SK-N-SH (cell line): ENCODE data around the gene TSGA10IP. TPM values are rescaled to one million over a fixed set of nuclear protein-coding genes. Genes with fewer than 3 reads are reported as not detected.
A peak's percentile ranks its signal among the peaks of the same experiment; 100 is the strongest.

Experiments used
- ELF1 ChIP-seq: IDR thresholded peaks from 2 replicates; pipeline ENCODE4 v1.4.0; 2012
- EZH2phosphoT487 ChIP-seq: fragments of 200-600 bp; sonication (generic); IDR thresholded peaks from 2 replicates; pipeline ENCODE4 v1.6.1; 2017; ENCODE audit warnings: low read depth, mixed run types, mild to moderate bottlenecking, antibody characterized with exemption, moderate library complexity, borderline replicate concordance
- FOSL2 ChIP-seq: IDR thresholded peaks from 2 replicates; pipeline ENCODE4 v1.4.0; 2012; ENCODE audit warnings: low read depth, mild to moderate bottlenecking, moderate library complexity, borderline replicate concordance
- FOXM1 ChIP-seq: IDR thresholded peaks from 2 replicates; pipeline ENCODE4 v1.4.0; 2012; ENCODE audit warnings: low read depth, mild to moderate bottlenecking
- GABPA ChIP-seq: IDR thresholded peaks from 2 replicates; pipeline ENCODE4 v1.4.0; 2012; ENCODE audit warnings: low read depth, mild to moderate bottlenecking
- NFIC ChIP-seq: IDR thresholded peaks from 2 replicates; pipeline ENCODE4 v1.4.0; 2012; ENCODE audit warnings: borderline replicate concordance
- NRF1 ChIP-seq: IDR thresholded peaks from 2 replicates; pipeline ENCODE4 v1.6.1; 2012; ENCODE audit warnings: low read depth, mild to moderate bottlenecking, low read length
- RCOR1 ChIP-seq: fragments of 150-350 bp; IDR thresholded peaks from 2 replicates; pipeline ENCODE4 v1.6.1; 2017; ENCODE audit warnings: antibody characterized with exemption, low read length
- RXRA ChIP-seq: IDR thresholded peaks from 2 replicates; pipeline ENCODE4 v1.4.0; 2012; ENCODE audit warnings: low read depth, mild to moderate bottlenecking, borderline replicate concordance
- SMC3 ChIP-seq: IDR thresholded peaks from 2 replicates; pipeline ENCODE4 v1.6.1; 2012; ENCODE audit warnings: low read depth, low read length, improper control_type of control experiment
- TAF1 ChIP-seq: IDR thresholded peaks from 2 replicates; pipeline ENCODE4 v1.6.1; 2012; ENCODE audit warnings: low read depth, mild to moderate bottlenecking, low read length, moderate library complexity, borderline replicate concordance
- TCF12 ChIP-seq: IDR thresholded peaks from 2 replicates; pipeline ENCODE4 v1.4.0; 2012
- TEAD4 ChIP-seq: IDR thresholded peaks from 2 replicates; pipeline ENCODE4 v1.4.0; 2012; ENCODE audit warnings: mild to moderate bottlenecking, borderline replicate concordance; ENCODE audit not compliant: insufficient read depth
- YY1 ChIP-seq: IDR thresholded peaks from 2 replicates; pipeline ENCODE4 v1.4.0; 2012; ENCODE audit warnings: low read depth, mild to moderate bottlenecking
- ZBTB33 ChIP-seq: IDR thresholded peaks from 2 replicates; pipeline ENCODE4 v1.4.0; 2012; ENCODE audit warnings: low read depth, borderline replicate concordance
- polyA plus RNA-seq, 3 experiments: library from polyadenylated mRNA; depleted of rRNA; stranded (reverse); fragments of >200 nt; gene quantifications; 2 replicates each; pipeline ENCODE4 v1.2.3, GENCODE V29; 2012
- TF ChIP-seq, protein P1 (sequence below): IDR thresholded peaks from 2 replicates; pipeline ENCODE4 v1.6.1; 2012; ENCODE audit warnings: mild to moderate bottlenecking, low read depth, low read length, moderate library complexity
- TF ChIP-seq, protein P2 (sequence below): fragments of 200-600 bp; sonication (generic); IDR thresholded peaks from 2 replicates; pipeline ENCODE4 v1.6.1; 2017; ENCODE audit warnings: antibody characterized with exemption, mild to moderate bottlenecking, moderate library complexity
- TF ChIP-seq, protein P3 (sequence below): fragments of 150-350 bp; IDR thresholded peaks from 2 replicates; pipeline ENCODE4 v1.6.1; 2016; ENCODE audit warnings: mild to moderate bottlenecking, low read depth, low read length
- TF ChIP-seq, protein P4 (sequence below): IDR thresholded peaks from 2 replicates; pipeline ENCODE4 v1.4.0; 2012; ENCODE audit warnings: low read depth, borderline replicate concordance

TSGA10IP gene
- polyA plus RNA-seq, 1 of the 3 experiments (the other 2 are of a cell fraction), result not detected

DNA sequence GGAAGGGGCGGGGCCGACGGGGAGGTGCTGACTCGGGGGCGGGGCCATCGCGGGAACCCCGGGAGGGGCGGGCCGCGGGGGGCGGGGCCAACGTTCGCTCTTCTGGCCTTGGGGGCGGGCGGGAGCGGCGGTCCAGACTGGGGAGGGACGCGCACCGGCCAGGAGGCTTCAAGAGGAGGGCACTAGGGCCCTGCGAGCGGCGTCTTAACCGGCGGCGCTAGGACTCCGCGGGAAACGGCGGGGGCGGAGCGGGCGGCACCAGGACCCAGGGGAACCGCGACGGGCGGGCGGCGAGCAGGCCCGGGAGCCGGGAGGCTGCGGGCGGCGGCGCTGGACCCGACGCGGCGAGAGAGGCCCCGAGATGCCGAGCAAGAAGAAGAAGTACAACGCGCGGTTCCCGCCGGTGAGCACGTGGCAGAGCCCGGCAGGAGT lies 26.1 kb upstream of the TSGA10IP start, which contains the start of gene DRAP1 (continued):
- TF ChIP-seq, protein P1, sequence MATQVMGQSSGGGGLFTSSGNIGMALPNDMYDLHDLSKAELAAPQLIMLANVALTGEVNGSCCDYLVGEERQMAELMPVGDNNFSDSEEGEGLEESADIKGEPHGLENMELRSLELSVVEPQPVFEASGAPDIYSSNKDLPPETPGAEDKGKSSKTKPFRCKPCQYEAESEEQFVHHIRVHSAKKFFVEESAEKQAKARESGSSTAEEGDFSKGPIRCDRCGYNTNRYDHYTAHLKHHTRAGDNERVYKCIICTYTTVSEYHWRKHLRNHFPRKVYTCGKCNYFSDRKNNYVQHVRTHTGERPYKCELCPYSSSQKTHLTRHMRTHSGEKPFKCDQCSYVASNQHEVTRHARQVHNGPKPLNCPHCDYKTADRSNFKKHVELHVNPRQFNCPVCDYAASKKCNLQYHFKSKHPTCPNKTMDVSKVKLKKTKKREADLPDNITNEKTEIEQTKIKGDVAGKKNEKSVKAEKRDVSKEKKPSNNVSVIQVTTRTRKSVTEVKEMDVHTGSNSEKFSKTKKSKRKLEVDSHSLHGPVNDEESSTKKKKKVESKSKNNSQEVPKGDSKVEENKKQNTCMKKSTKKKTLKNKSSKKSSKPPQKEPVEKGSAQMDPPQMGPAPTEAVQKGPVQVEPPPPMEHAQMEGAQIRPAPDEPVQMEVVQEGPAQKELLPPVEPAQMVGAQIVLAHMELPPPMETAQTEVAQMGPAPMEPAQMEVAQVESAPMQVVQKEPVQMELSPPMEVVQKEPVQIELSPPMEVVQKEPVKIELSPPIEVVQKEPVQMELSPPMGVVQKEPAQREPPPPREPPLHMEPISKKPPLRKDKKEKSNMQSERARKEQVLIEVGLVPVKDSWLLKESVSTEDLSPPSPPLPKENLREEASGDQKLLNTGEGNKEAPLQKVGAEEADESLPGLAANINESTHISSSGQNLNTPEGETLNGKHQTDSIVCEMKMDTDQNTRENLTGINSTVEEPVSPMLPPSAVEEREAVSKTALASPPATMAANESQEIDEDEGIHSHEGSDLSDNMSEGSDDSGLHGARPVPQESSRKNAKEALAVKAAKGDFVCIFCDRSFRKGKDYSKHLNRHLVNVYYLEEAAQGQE, result no peak; the same call in 1 of the 2 replicates
- TF ChIP-seq GABPA (peak; percentile 53), ELF1 (peak; percentile 51), TEAD4 (0 out of 2 replicates have a peak, but pooled peaks have one; percentile 21), NRF1 (no peak), NFIC (peak; percentile 39), FOXM1 (0 out of 2 replicates have a peak, but pooled peaks have one; percentile 41), TCF12 (peak; percentile 51; the same call in 1 of the 2 replicates), ZBTB33 (peak; percentile 82; the same call in 1 of the 2 replicates), RXRA (no peak), SMC3 (no peak; the same call in 1 of the 2 replicates), TAF1 (peak; percentile 48), FOSL2 (no peak), RCOR1 (no peak), YY1 (no peak), EZH2phosphoT487 (no peak)
- TF ChIP-seq, protein P2, sequence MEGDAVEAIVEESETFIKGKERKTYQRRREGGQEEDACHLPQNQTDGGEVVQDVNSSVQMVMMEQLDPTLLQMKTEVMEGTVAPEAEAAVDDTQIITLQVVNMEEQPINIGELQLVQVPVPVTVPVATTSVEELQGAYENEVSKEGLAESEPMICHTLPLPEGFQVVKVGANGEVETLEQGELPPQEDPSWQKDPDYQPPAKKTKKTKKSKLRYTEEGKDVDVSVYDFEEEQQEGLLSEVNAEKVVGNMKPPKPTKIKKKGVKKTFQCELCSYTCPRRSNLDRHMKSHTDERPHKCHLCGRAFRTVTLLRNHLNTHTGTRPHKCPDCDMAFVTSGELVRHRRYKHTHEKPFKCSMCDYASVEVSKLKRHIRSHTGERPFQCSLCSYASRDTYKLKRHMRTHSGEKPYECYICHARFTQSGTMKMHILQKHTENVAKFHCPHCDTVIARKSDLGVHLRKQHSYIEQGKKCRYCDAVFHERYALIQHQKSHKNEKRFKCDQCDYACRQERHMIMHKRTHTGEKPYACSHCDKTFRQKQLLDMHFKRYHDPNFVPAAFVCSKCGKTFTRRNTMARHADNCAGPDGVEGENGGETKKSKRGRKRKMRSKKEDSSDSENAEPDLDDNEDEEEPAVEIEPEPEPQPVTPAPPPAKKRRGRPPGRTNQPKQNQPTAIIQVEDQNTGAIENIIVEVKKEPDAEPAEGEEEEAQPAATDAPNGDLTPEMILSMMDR, result no peak
- TF ChIP-seq, protein P3, sequence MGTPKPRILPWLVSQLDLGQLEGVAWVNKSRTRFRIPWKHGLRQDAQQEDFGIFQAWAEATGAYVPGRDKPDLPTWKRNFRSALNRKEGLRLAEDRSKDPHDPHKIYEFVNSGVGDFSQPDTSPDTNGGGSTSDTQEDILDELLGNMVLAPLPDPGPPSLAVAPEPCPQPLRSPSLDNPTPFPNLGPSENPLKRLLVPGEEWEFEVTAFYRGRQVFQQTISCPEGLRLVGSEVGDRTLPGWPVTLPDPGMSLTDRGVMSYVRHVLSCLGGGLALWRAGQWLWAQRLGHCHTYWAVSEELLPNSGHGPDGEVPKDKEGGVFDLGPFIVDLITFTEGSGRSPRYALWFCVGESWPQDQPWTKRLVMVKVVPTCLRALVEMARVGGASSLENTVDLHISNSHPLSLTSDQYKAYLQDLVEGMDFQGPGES, result no peak
- TF ChIP-seq, protein P4, sequence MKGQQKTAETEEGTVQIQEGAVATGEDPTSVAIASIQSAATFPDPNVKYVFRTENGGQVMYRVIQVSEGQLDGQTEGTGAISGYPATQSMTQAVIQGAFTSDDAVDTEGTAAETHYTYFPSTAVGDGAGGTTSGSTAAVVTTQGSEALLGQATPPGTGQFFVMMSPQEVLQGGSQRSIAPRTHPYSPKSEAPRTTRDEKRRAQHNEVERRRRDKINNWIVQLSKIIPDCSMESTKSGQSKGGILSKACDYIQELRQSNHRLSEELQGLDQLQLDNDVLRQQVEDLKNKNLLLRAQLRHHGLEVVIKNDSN, result no peak
